Mesenchymal stem cell (in vitro differentiated cells and primary cell): ENCODE results near the gene HOXD3. TPM values are rescaled to one million over a fixed set of nuclear protein-coding genes. Genes with fewer than 3 reads are reported as not detected.

Experiments used
- DNase-seq: peaks from one replicate; pipeline ENCODE4 v3.0.0-alpha.2; 2013
- H2AFZ ChIP-seq: one replicate; pipeline ENCODE4 v1.6.1; 2013; ENCODE audit warnings: low read depth, mild to moderate bottlenecking, control low read depth, inconsistent platforms, low read length, moderate library complexity
- H2AK5ac ChIP-seq: 2 replicates; pipeline ENCODE4 v1.6.1; 2013; ENCODE audit warnings: low read length, moderate library complexity, mild to moderate bottlenecking, inconsistent platforms; ENCODE audit not compliant: severe bottlenecking
- H2BK120ac ChIP-seq: one replicate; pipeline ENCODE4 v1.6.1; 2013; ENCODE audit warnings: low read depth, mild to moderate bottlenecking, inconsistent platforms, low read length, moderate library complexity
- H2BK12ac ChIP-seq, 2 experiments: one replicate each; pipeline ENCODE4 v1.6.1; 2013; ENCODE audit warnings: inconsistent platforms in 2 of 2, low read length in 2 of 2, mild to moderate bottlenecking in 2 of 2, moderate library complexity in 2 of 2, control low read depth in 1 of 2
- H2BK15ac ChIP-seq: one replicate; pipeline ENCODE4 v1.6.1; 2013; ENCODE audit warnings: mild to moderate bottlenecking, low read depth, inconsistent platforms; ENCODE audit not compliant: poor library complexity, severe bottlenecking
- H2BK5ac ChIP-seq: 2 replicates; pipeline ENCODE4 v1.6.1; 2013; ENCODE audit warnings: low read depth, mild to moderate bottlenecking, low read length, control low read depth, inconsistent platforms; ENCODE audit not compliant: poor library complexity, severe bottlenecking
- H3K14ac ChIP-seq, 2 experiments: one replicate each; pipeline ENCODE4 v1.6.1; 2013; ENCODE audit warnings: inconsistent platforms in 2 of 2, low read length in 2 of 2, control low read depth in 1 of 2, mild to moderate bottlenecking in 1 of 2, moderate library complexity in 1 of 2
- H3K18ac ChIP-seq, 2 experiments: one replicate each; pipeline ENCODE4 v1.6.1; 2013; ENCODE audit warnings: inconsistent platforms in 2 of 2, low read length in 2 of 2, control low read depth in 1 of 2, low read depth in 1 of 2, mild to moderate bottlenecking in 1 of 2
- H3K23ac ChIP-seq, 2 experiments: one replicate each; pipeline ENCODE4 v1.6.1; 2013; ENCODE audit warnings: inconsistent platforms in 2 of 2, low read length in 2 of 2, mild to moderate bottlenecking in 2 of 2, moderate library complexity in 2 of 2, control low read depth in 1 of 2
- H3K27ac ChIP-seq: 2 replicates; pipeline ENCODE4 v1.5.1; 2013; ENCODE audit warnings: mild to moderate bottlenecking, moderate library complexity, low read length, control low read depth, inconsistent platforms; ENCODE audit not compliant: poor library complexity, severe bottlenecking
- H3K27me3 ChIP-seq, 2 experiments: 2 replicates each; pipeline versions ENCODE4 v1.6.1 to v1.7.0; 2013; ENCODE audit warnings: low read length in 2 of 2, mild to moderate bottlenecking in 2 of 2, moderate library complexity in 2 of 2, control low read depth in 1 of 2, inconsistent platforms in 1 of 2; ENCODE audit not compliant: control insufficient read depth in 1 of 2, insufficient read depth in 1 of 2
- H3K36me3 ChIP-seq, 2 experiments: 2 replicates each; pipeline versions ENCODE4 v1.6.1 to v1.7.0; 2013; ENCODE audit warnings: low read length in 2 of 2, control low read depth in 1 of 2, inconsistent platforms in 1 of 2, low read depth in 1 of 2, mild to moderate bottlenecking in 1 of 2; ENCODE audit not compliant: insufficient read depth in 2 of 2, control insufficient read depth in 1 of 2
- H3K4ac ChIP-seq, 2 experiments: one replicate each; pipeline ENCODE4 v1.6.1; 2013; ENCODE audit warnings: inconsistent platforms in 2 of 2, low read length in 2 of 2, mild to moderate bottlenecking in 2 of 2, moderate library complexity in 2 of 2, control low read depth in 1 of 2, low read depth in 1 of 2
- H3K4me1 ChIP-seq: 2 replicates; pipeline ENCODE4 v1.6.1; 2013; ENCODE audit warnings: low read depth, low read length, control low read depth; ENCODE audit not compliant: control insufficient read depth, insufficient read depth
- H3K4me2 ChIP-seq: 2 replicates; pipeline ENCODE4 v1.6.1; 2013; ENCODE audit warnings: low read length, mild to moderate bottlenecking, inconsistent platforms; ENCODE audit not compliant: poor library complexity, severe bottlenecking
- H3K4me3 ChIP-seq, 2 experiments: 2 replicates each; pipeline versions ENCODE4 v1.5.1 to v1.7.0; 2013; ENCODE audit warnings: low read length in 2 of 2, mild to moderate bottlenecking in 2 of 2, control low read depth in 1 of 2, low read depth in 1 of 2; ENCODE audit not compliant: insufficient read depth in 1 of 2
- H3K79me1 ChIP-seq: replicated peaks from 2 replicates; pipeline ENCODE4 v1.6.1; 2013; ENCODE audit warnings: mild to moderate bottlenecking, control low read depth, low read length, inconsistent platforms; ENCODE audit not compliant: poor library complexity, severe bottlenecking
- H3K9ac ChIP-seq: 2 replicates; pipeline ENCODE4 v1.7.0; 2013; ENCODE audit warnings: mild to moderate bottlenecking, low read length, moderate library complexity
- H3K9me3 ChIP-seq: 2 replicates; pipeline ENCODE4 v1.7.0; 2013; ENCODE audit warnings: mild to moderate bottlenecking, low read length; ENCODE audit not compliant: control insufficient read depth
- H4K8ac ChIP-seq: one replicate; pipeline ENCODE4 v1.6.1; 2013; ENCODE audit warnings: inconsistent platforms, mild to moderate bottlenecking, low read length, moderate library complexity
- H4K91ac ChIP-seq: one replicate; pipeline ENCODE4 v1.6.1; 2013; ENCODE audit warnings: mild to moderate bottlenecking, low read length, inconsistent platforms
- WGBS: methylation state at CpG from one replicate; pipeline ENCODE4 v1.1.7; 2013; ENCODE audit warnings: mixed read lengths; 5-methylcytosine and 5-hydroxymethylcytosine counted together
- polyA plus RNA-seq, 2 experiments: library from polyadenylated mRNA; stranded (reverse); fragments of 200-250 nt; gene quantifications; one replicate each; pipeline ENCODE4 v1.2.3, GENCODE V29; 2013

The HOXD3 gene
- polyA plus RNA-seq (2013, experiment 1 of 2) = not detected
- polyA plus RNA-seq (2013, experiment 2 of 2) = not detected

GRCh38 chr2:176156807-176157498 is at the start of gene HOXD3:
TSS of gene HOXD3 (plus strand) at chr2:176157307. CDS start at chr2:176169115, 11,808 bp downstream.
- H3K23ac ChIP-seq = no peak within 1 kb of the TSS
- H2BK15ac ChIP-seq = no peak within 1 kb of the TSS
- H3K27me3 ChIP-seq = peaks cover 0 to 83% of the 10 kb centered on the region in 2 experiments
- H3K9me3 ChIP-seq = no peaks in the 10 kb centered on the region
- no peak within 1 kb of the TSS for H2BK12ac ChIP-seq
- H3K4me1 ChIP-seq = peaks cover 24% of the 10 kb centered on the region
- H2AK5ac ChIP-seq = no peak within 1 kb of the TSS
- H3K9ac ChIP-seq = peak within 1 kb of the TSS; percentile 75
- no peak within 1 kb of the TSS for H2BK120ac ChIP-seq
- 8% methylated on average over 37 of the region's 48 CpGs for WGBS
- H3K4me2 ChIP-seq = peak within 1 kb of the TSS; percentile 83
- H3K4me3 ChIP-seq = peak within 1 kb of the TSS; percentile 38 to 74
- H3K4ac ChIP-seq = no peak within 1 kb of the TSS
- no peak within 1 kb of the TSS for H3K18ac ChIP-seq
- no peak within 1 kb of the TSS for H2BK5ac ChIP-seq
- H2AFZ ChIP-seq = no peak within 1 kb of the TSS
- peaks cover 3 to 13% of the 10 kb centered on the region in 2 experiments for H3K36me3 ChIP-seq
- H3K14ac ChIP-seq = no peak within 1 kb of the TSS
- H4K91ac ChIP-seq = no peak within 1 kb of the TSS
- peaks cover 5% of the 10 kb centered on the region for H3K79me1 ChIP-seq
- H3K27ac ChIP-seq = no peak within 1 kb of the TSS
- DNase-seq = no peak
- no peak within 1 kb of the TSS for H4K8ac ChIP-seq

- no peak overlapping the region for H3K4me2 ChIP-seq
- H2AFZ ChIP-seq = no peak overlapping the region
- H3K27me3 ChIP-seq = peaks cover 90 to 93% of the 10 kb centered on the region in 2 experiments
- H3K9ac ChIP-seq = no peak overlapping the region
- no peak overlapping the region for H2BK120ac ChIP-seq
- no peak for DNase-seq
- WGBS = under 1% methylated on average over 25 of the region's 59 CpGs
- H4K91ac ChIP-seq = no peak overlapping the region
- H3K27ac ChIP-seq = no peak overlapping the region
- H2BK5ac ChIP-seq = no peak overlapping the region
- no peaks in the 10 kb centered on the region for H3K9me3 ChIP-seq
- no peak overlapping the region for H4K8ac ChIP-seq
- no peak overlapping the region for H3K14ac ChIP-seq
- H3K4me3 ChIP-seq = peak overlapping the region in 1 of 2 experiments; percentile 27
- H3K18ac ChIP-seq = no peak overlapping the region
- H3K4me1 ChIP-seq = peaks cover 22% of the 10 kb centered on the region
- H2BK12ac ChIP-seq = no peak overlapping the region
- H2BK15ac ChIP-seq = no peak overlapping the region
- H3K79me1 ChIP-seq = no peaks in the 10 kb centered on the region
- no peak overlapping the region for H3K23ac ChIP-seq
- no peak overlapping the region for H3K4ac ChIP-seq
- no peaks in the 10 kb centered on the region for H3K36me3 ChIP-seq
- H2AK5ac ChIP-seq = no peak overlapping the region
These were observed 49.4 kb upstream of the HOXD3 start for GRCh38 chr2:176107731-176108181.

DNA sequence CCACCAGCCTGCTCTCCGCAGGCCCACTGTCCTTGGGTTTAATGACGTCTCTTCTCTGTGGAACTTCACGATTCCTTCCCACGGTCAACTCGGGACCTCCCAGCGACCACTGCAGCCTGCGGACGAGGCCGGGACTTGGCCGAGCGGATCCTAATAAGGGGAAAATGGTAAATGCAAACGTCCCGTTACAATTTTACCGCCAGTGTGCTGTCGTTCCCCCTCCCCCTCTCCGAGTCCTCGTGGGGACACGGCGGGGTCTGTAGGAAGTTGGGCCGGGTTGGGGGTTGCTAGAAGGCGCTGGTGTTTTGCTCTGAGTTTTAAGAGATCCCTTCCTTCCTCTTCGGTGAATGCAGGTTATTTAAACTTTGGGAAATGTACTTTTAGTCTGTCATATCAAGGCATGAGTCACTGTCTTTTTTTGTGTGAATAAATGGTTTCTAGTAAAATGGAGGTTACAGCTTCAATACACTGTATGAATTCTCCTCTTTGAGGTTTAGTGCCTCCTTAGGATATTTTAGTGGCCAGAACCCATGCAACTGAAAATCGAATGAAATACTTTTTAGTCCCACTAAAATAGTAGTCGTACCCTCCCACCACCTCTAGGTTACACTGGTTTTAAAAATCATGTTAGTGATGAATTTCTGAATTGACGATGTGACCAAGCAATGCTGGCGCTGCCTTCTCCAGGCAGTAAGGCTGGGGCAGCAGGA is 47.8 kb upstream of the HOXD3 start:
- Histone ChIP-seq H3K4me2 (no peak overlapping the region), H3K4me1 (peaks cover 23% of the 10 kb centered on the region), H2BK5ac (no peak overlapping the region), H3K27me3 (peaks cover 90 to 93% of the 10 kb centered on the region in 2 experiments), H2BK12ac (no peak overlapping the region), H4K8ac (no peak overlapping the region), H3K36me3 (no peaks in the 10 kb centered on the region), H3K4ac (no peak overlapping the region), H4K91ac (no peak overlapping the region), H3K4me3 (peak overlapping the region in 1 of 2 experiments; percentile 32), H3K27ac (no peak overlapping the region), H3K14ac (no peak overlapping the region), H2BK15ac (no peak overlapping the region), H2AK5ac (no peak overlapping the region), H3K18ac (no peak overlapping the region), H3K79me1 (no peaks in the 10 kb centered on the region), H3K9ac (no peak overlapping the region), H2BK120ac (no peak overlapping the region), H2AFZ (no peak overlapping the region), H3K9me3 (no peaks in the 10 kb centered on the region), H3K23ac (no peak overlapping the region)
- 10% methylated on average over 24 of the region's 26 CpGs for WGBS
- no peak for DNase-seq

- H3K27me3 ChIP-seq = peaks cover 90 to 93% of the 10 kb centered on the region in 2 experiments
- no peak overlapping the region for H3K9ac ChIP-seq
- no peak overlapping the region for H2BK120ac ChIP-seq
- peaks cover 17% of the 10 kb centered on the region for H3K4me1 ChIP-seq
- H3K36me3 ChIP-seq = no peaks in the 10 kb centered on the region
- no peak overlapping the region for H4K8ac ChIP-seq
- H2BK15ac ChIP-seq = no peak overlapping the region
- H3K9me3 ChIP-seq = no peaks in the 10 kb centered on the region
- 63% methylated on average over 1 of the region's 4 CpGs for WGBS
- no peak overlapping the region for H3K4me2 ChIP-seq
- no peaks in the 10 kb centered on the region for H3K79me1 ChIP-seq
- no peak overlapping the region for H3K27ac ChIP-seq
- no peak overlapping the region for H3K4ac ChIP-seq
- H3K4me3 ChIP-seq = no peak overlapping the region
- no peak overlapping the region for H3K14ac ChIP-seq
- no peak overlapping the region for H3K18ac ChIP-seq
- no peak overlapping the region for H4K91ac ChIP-seq
- no peak for DNase-seq
- H2BK5ac ChIP-seq = no peak overlapping the region
- no peak overlapping the region for H2AFZ ChIP-seq
- H2BK12ac ChIP-seq = no peak overlapping the region
- no peak overlapping the region for H2AK5ac ChIP-seq
- H3K23ac ChIP-seq = no peak overlapping the region
These were observed 47.2 kb upstream of the HOXD3 start for GRCh38 chr2:176109946-176110345.
